Peyer's patch (tissue), 4 donors: ENCODE measurements around the gene KIF12.

ENCODE experiments used
- CTCF ChIP-seq, 6 experiments: fragments of 450-650 bp in 4 of 6; fragments of 200-600 bp in 2 of 6; sonication (generic) in 1 of 6; IDR thresholded peaks; one replicate each; pipeline ENCODE4 v1.5.1; 2017 to 2019; ENCODE audit warnings: antibody characterized with exemption in 6 of 6, mild to moderate bottlenecking in 3 of 6, moderate library complexity in 1 of 6
- POLR2A ChIP-seq, 2 donors: fragments of 450-650 bp; IDR thresholded peaks; one replicate each; pipeline ENCODE4 v1.5.1; 2017; ENCODE audit warnings: antibody characterized with exemption in 2 of 2, mild to moderate bottlenecking in 2 of 2, moderate library complexity in 2 of 2

GRCh38 chr9:114090798-114091197 is 8.3 kb downstream of the KIF12 start:
- TF ChIP-seq CTCF (IDR thresholded peaks at IDR 0.05) (no peak), POLR2A (IDR thresholded peaks at IDR 0.05) (no peak)
